ENCODE measurements around the gene TPD52L1. TPM values are rescaled to one million over a fixed set of nuclear protein-coding genes. Genes with fewer than 3 reads are reported as not detected.

Gene TPD52L1
- total and polyA plus RNA-seq, 10 of the 15 experiments (the other 5 are each of a cell fraction or from before 2014, with no cell fraction given) = 0.03 to 2.6 (median 0.16) TPM; not detected in 3

DNA sequence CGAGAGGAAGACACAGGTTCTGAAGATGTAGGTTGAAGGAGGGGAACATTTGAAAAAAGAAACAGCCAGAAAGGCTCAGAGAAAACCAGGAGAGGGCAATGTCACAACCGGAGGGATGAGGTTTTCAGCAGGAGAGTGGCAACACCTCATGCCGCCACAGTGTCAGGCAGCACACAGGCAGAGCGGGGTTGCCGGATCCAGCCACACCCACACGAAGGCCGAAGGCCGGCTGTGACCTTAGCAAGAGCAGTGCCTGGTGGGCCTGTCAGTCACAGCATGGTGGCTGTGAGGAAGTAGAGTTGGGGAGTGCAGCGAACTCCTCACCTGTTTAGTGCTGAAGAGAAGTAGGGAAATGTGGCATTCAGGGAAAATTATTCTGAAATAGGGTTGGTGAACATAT lies 134.1 kb downstream of the TPD52L1 start:
- CTCF ChIA-PET = no interaction called here
- DNase-seq (ENCODE audit: low read depth, low spot score) (no peak), FAIRE-seq (no peak), ATAC-seq (no peak)
- SMC1A ChIA-PET (ENCODE audit: uncharacterized antibody, unreplicated experiment) = no interaction called here
- H3K36me3 ChIP-seq (ENCODE audit: control insufficient read depth in 2 of 2, insufficient read depth in 2 of 2, low read length in 1 of 2) = peaks cover 4 to 18% of the 10 kb centered on the region in 2 experiments
- no peak overlapping the region for H3K4me2 ChIP-seq (ENCODE audit: control insufficient read depth, insufficient read depth)
- H3K9me3 ChIP-seq (replicated peaks; ENCODE audit: control insufficient read depth, insufficient read depth, low read length) = no peaks in the 10 kb centered on the region; the same call in none of the 3 replicates
- WGBS (ENCODE audit: insufficient coverage, insufficient replicate concordance, low lambda C conversion rate, missing lambda C conversion rate) = 95% methylated on average over 9 of the region's 9 CpGs
- no peak overlapping the region for H2AFZ ChIP-seq (ENCODE audit: control insufficient read depth, low read depth, low read length)
- no peak overlapping the region for H3K4me3 ChIP-seq
- intact Hi-C loops (cut with micrococcal nuclease; ENCODE audit: unreplicated experiment) (no loop called here), in situ Hi-C loops (cut with MboI) (no loop called here)
- BruUV-seq (replicated peaks) = no TSS peak
- no peaks in the 10 kb centered on the region for H3K27me3 ChIP-seq (replicated peaks in 1 of 2; ENCODE audit: control insufficient read depth in 2 of 2, insufficient read depth in 2 of 2, low read length in 1 of 2)
- POLR2A ChIA-PET = no interaction called here
- no peaks in the 10 kb centered on the region for H3K79me2 ChIP-seq (ENCODE audit: control insufficient read depth, insufficient read depth, low read length)
- no peak overlapping the region for H3K27ac ChIP-seq (ENCODE audit: control insufficient read depth, insufficient read depth)
- H4K20me1 ChIP-seq (ENCODE audit: control insufficient read depth, insufficient read depth) = no peaks in the 10 kb centered on the region
- RAD21 ChIA-PET (ENCODE audit: unreplicated experiment) = no interaction called here
- no peaks in the 10 kb centered on the region for H3K4me1 ChIP-seq (ENCODE audit: control insufficient read depth, insufficient read depth, low read length)
- no peak overlapping the region for H3K9ac ChIP-seq (ENCODE audit: control insufficient read depth, insufficient read depth, low read length)
- TF ChIP-seq HCFC1 (IDR thresholded peaks at IDR 0.05; ENCODE audit: low read length) = no peak
- no peak for TF ChIP-seq ATF7 (IDR thresholded peaks at IDR 0.05; ENCODE audit: low read depth)
- TF ChIP-seq ZNF24 (IDR thresholded peaks at IDR 0.05) = no peak
- TF ChIP-seq CBX5 (IDR thresholded peaks at IDR 0.05; ENCODE audit: low read depth) = no peak
- TF ChIP-seq, protein P1, sequence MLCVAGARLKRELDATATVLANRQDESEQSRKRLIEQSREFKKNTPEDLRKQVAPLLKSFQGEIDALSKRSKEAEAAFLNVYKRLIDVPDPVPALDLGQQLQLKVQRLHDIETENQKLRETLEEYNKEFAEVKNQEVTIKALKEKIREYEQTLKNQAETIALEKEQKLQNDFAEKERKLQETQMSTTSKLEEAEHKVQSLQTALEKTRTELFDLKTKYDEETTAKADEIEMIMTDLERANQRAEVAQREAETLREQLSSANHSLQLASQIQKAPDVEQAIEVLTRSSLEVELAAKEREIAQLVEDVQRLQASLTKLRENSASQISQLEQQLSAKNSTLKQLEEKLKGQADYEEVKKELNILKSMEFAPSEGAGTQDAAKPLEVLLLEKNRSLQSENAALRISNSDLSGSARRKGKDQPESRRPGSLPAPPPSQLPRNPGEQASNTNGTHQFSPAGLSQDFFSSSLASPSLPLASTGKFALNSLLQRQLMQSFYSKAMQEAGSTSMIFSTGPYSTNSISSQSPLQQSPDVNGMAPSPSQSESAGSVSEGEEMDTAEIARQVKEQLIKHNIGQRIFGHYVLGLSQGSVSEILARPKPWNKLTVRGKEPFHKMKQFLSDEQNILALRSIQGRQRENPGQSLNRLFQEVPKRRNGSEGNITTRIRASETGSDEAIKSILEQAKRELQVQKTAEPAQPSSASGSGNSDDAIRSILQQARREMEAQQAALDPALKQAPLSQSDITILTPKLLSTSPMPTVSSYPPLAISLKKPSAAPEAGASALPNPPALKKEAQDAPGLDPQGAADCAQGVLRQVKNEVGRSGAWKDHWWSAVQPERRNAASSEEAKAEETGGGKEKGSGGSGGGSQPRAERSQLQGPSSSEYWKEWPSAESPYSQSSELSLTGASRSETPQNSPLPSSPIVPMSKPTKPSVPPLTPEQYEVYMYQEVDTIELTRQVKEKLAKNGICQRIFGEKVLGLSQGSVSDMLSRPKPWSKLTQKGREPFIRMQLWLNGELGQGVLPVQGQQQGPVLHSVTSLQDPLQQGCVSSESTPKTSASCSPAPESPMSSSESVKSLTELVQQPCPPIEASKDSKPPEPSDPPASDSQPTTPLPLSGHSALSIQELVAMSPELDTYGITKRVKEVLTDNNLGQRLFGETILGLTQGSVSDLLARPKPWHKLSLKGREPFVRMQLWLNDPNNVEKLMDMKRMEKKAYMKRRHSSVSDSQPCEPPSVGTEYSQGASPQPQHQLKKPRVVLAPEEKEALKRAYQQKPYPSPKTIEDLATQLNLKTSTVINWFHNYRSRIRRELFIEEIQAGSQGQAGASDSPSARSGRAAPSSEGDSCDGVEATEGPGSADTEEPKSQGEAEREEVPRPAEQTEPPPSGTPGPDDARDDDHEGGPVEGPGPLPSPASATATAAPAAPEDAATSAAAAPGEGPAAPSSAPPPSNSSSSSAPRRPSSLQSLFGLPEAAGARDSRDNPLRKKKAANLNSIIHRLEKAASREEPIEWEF (IDR thresholded peaks at IDR 0.05; ENCODE audit: insufficient replicate concordance, low read depth, low read length) = no peak
- TF ChIP-seq, protein P2, sequence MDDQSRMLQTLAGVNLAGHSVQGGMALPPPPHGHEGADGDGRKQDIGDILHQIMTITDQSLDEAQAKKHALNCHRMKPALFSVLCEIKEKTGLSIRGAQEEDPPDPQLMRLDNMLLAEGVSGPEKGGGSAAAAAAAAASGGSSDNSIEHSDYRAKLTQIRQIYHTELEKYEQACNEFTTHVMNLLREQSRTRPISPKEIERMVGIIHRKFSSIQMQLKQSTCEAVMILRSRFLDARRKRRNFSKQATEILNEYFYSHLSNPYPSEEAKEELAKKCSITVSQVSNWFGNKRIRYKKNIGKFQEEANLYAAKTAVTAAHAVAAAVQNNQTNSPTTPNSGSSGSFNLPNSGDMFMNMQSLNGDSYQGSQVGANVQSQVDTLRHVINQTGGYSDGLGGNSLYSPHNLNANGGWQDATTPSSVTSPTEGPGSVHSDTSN (IDR thresholded peaks at IDR 0.05; ENCODE audit: insufficient replicate concordance, low read depth, low read length) = no peak
- TF ChIP-seq, protein P3, sequence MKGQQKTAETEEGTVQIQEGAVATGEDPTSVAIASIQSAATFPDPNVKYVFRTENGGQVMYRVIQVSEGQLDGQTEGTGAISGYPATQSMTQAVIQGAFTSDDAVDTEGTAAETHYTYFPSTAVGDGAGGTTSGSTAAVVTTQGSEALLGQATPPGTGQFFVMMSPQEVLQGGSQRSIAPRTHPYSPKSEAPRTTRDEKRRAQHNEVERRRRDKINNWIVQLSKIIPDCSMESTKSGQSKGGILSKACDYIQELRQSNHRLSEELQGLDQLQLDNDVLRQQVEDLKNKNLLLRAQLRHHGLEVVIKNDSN (IDR thresholded peaks at IDR 0.05; ENCODE audit: borderline replicate concordance, extremely low read length, insufficient read depth, low read depth, low read length) = no peak
- no peak for TF ChIP-seq RFX5 (IDR thresholded peaks at IDR 0.05; ENCODE audit: low read depth, low read length)
- TF ChIP-seq ZNF274 (IDR thresholded peaks at IDR 0.05; ENCODE audit: insufficient read depth, insufficient read length) = no peak
- no peak for TF ChIP-seq YY1 (IDR thresholded peaks at IDR 0.05; ENCODE audit: low read depth, low read length)
- no peak for TF ChIP-seq ZNF384 (IDR thresholded peaks at IDR 0.05; ENCODE audit: borderline replicate concordance, low read depth, low read length)
- no peak for TF ChIP-seq HDAC6 (IDR thresholded peaks at IDR 0.05; ENCODE audit: unreplicated experiment)
- no peak for TF ChIP-seq EED (IDR thresholded peaks at IDR 0.05; ENCODE audit: low read depth)
- TF ChIP-seq CREM (IDR thresholded peaks at IDR 0.05; ENCODE audit: low read depth) = no peak
- TF ChIP-seq IKZF2 (IDR thresholded peaks at IDR 0.05) = no peak

Data from GM12878 (cell line).